Chondrocyte (in vitro differentiated cells): Measurements from ENCODE around the gene RSPO4. TPM values are rescaled to one million over a fixed set of nuclear protein-coding genes. Genes with fewer than 3 reads are reported as not detected.
A peak's percentile ranks its signal among the peaks of the same experiment; 100 is the strongest.

Experiments
- DNase-seq: peaks from one replicate; pipeline ENCODE4 v3.0.0; 2021; ENCODE audit warnings: mixed read lengths, low spot score
- H3K27ac Mint-ChIP-seq: one replicate; pipeline ENCODE4 v1.8.0; 2021; ENCODE audit warnings: mild to moderate bottlenecking, moderate library complexity, mixed read lengths; ENCODE audit not compliant: unreplicated experiment
- H3K27me3 Mint-ChIP-seq: 2 replicates; pipeline ENCODE4 v1.8.0; 2021; ENCODE audit warnings: low read depth, mixed read lengths
- H3K36me3 Mint-ChIP-seq: 2 replicates; pipeline ENCODE4 v1.8.0; 2021; ENCODE audit warnings: low read depth, mixed read lengths
- H3K4me1 Mint-ChIP-seq: 2 replicates; pipeline ENCODE4 v1.8.0; 2021; ENCODE audit warnings: low read depth, mild to moderate bottlenecking, mixed read lengths
- H3K4me3 Mint-ChIP-seq: one replicate; pipeline ENCODE4 v1.8.0; 2021; ENCODE audit warnings: mild to moderate bottlenecking, moderate library complexity, mixed read lengths; ENCODE audit not compliant: unreplicated experiment
- H3K9me3 Mint-ChIP-seq: 2 replicates; pipeline ENCODE4 v1.8.0; 2021; ENCODE audit warnings: low read depth, mixed read lengths
- total RNA-seq: library from RNA; stranded (reverse); gene quantifications from 3 replicates; pipeline ENCODE4 v1.2.1, GENCODE V29; 2021
- TF ChIP-seq, protein P1 (sequence below): fragments of 200-600 bp; sonication (generic); IDR thresholded peaks from 2 replicates; pipeline ENCODE4 v1.5.0; 2021; ENCODE audit warnings: antibody characterized with exemption, mild to moderate bottlenecking, moderate library complexity

RSPO4 gene
- total RNA-seq, 1 donor from 2014 or later = not detected

DNA sequence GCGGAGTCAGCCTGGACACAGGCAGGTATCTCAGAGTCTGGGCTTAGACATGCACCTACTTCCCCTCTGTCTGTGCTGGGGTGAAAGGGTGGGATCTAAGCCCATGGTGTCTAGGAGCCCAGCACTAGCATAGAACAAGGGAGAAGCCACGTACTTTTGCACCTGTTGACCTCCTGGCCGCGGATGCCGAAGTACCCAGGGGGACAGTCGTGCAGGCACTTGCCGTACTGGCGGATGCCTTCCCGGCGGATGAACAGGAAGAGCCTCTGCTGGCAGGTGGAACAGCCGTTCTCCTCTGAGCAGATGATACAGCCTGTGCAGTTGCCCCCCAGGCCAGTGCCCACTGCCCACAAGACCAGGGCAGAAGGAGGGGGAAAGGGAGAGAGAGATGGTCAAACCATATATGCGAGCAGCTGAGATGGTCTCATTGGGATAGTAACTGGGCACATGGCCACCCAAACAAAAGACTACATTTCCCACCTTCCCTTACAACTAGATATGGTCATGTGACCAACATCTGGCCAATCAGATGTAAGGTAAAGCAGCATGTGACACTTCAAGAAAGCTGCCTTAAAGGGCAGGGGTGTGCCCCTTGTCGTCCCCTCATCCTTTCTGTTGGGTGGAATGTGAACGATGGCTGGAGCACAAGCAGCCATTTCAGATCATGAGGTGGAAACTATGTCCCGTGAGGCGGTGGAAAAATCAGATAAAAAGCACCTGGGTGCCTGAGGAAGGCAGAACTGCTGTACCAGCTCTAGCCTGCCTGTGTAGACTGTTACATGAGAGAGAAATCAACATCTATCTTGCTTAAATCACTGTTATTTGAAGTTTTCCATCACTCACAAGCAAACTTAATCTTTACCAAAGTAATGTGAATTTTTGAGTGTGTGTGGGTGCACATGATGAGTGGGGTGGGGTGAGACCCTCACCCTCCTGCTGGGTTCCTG, 34.0 kb downstream of the RSPO4 start:
- Mint-ChIP-seq H3K27ac (no peak overlapping the region), H3K36me3 (no peaks in the 10 kb centered on the region)
- peak; percentile 71 for DNase-seq

DNA sequence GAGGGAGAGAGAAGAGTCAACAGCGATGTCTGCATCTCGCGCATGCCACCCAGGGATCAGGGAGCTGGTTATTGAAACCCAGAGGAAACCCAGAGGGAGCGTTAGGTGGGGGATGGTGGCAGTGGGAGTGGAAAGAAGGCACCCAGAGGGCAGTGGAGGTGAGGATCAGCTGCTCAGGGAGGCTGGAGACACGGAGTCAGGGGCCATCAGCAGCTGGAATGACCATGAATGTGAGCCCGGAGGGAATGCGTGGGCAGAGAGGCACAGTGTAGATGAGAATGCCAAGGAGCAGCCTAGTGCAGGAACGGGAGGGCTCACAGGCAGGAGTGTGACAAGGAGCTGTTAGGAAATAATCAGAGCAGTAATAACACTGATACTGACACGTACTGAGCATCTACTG, 36.2 kb downstream of the RSPO4 start:
- TF ChIP-seq, protein P1, sequence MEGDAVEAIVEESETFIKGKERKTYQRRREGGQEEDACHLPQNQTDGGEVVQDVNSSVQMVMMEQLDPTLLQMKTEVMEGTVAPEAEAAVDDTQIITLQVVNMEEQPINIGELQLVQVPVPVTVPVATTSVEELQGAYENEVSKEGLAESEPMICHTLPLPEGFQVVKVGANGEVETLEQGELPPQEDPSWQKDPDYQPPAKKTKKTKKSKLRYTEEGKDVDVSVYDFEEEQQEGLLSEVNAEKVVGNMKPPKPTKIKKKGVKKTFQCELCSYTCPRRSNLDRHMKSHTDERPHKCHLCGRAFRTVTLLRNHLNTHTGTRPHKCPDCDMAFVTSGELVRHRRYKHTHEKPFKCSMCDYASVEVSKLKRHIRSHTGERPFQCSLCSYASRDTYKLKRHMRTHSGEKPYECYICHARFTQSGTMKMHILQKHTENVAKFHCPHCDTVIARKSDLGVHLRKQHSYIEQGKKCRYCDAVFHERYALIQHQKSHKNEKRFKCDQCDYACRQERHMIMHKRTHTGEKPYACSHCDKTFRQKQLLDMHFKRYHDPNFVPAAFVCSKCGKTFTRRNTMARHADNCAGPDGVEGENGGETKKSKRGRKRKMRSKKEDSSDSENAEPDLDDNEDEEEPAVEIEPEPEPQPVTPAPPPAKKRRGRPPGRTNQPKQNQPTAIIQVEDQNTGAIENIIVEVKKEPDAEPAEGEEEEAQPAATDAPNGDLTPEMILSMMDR = no peak

More for the DNA sequence above, 34.0 kb downstream of the RSPO4 start:
- Mint-ChIP-seq H3K4me3 (no peak overlapping the region), H3K27me3 (peaks cover 30% of the 10 kb centered on the region), H3K9me3 (no peaks in the 10 kb centered on the region), H3K4me1 (no peaks in the 10 kb centered on the region)
- TF ChIP-seq, protein P1 = no peak

DNA sequence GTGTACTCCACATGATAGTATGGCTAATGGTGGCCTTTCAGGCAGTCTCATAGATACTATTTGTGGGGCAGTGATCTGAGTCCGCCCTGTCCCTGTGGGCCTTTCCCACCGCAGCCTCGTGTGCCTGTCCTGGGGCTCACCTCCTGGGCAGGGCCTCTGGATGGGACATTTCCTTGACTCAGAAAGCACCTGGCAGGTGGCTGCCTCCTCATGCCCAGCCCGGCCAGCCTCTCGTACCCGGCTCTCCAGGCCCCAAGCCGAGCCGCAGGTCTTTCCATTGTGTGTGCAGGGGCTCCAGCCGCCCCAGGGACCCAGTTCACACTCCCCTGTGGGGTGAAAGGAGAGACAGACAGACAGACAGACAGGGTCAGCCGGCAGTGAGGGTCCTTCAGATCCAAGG, 38.3 kb downstream of the RSPO4 start:
- DNase-seq = no peak
- TF ChIP-seq, protein P1 = no peak
- H3K9me3 Mint-ChIP-seq = no peaks in the 10 kb centered on the region
- peaks cover 29% of the 10 kb centered on the region for H3K27me3 Mint-ChIP-seq
- H3K27ac Mint-ChIP-seq = no peak overlapping the region
- no peaks in the 10 kb centered on the region for H3K4me1 Mint-ChIP-seq
- H3K36me3 Mint-ChIP-seq = no peaks in the 10 kb centered on the region
- H3K4me3 Mint-ChIP-seq = no peak overlapping the region

More for the DNA sequence above, 36.2 kb downstream of the RSPO4 start:
- Mint-ChIP-seq H3K4me1 (no peaks in the 10 kb centered on the region), H3K9me3 (no peaks in the 10 kb centered on the region), H3K27me3 (peaks cover 34% of the 10 kb centered on the region), H3K4me3 (no peak overlapping the region), H3K27ac (no peak overlapping the region), H3K36me3 (no peaks in the 10 kb centered on the region)
- DNase-seq = no peak

DNA sequence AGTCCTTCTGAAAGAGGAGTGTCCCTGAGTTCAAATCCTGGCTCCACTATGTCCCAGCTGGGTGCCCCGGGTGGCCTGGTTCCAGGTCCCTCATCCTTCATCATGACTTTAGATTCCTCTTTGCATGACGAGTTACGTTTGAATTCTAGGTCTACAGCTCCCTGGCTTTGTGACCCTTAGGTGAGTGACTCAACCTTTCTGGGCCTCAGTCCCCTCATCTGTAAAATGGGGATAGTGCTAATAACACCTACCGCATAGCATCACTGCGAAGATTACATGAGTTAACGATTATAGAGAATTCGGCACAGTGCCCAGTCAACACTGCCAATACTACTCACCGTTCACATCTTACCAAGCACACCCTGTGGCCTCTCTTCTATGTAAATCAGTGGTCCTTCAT, 39.4 kb downstream of the RSPO4 start:
- DNase-seq = no peak
- TF ChIP-seq, protein P1 = no peak
- Mint-ChIP-seq H3K27me3 (peaks cover 36% of the 10 kb centered on the region), H3K4me3 (no peak overlapping the region), H3K9me3 (no peaks in the 10 kb centered on the region), H3K36me3 (no peaks in the 10 kb centered on the region), H3K27ac (no peak overlapping the region), H3K4me1 (no peaks in the 10 kb centered on the region)

DNA sequence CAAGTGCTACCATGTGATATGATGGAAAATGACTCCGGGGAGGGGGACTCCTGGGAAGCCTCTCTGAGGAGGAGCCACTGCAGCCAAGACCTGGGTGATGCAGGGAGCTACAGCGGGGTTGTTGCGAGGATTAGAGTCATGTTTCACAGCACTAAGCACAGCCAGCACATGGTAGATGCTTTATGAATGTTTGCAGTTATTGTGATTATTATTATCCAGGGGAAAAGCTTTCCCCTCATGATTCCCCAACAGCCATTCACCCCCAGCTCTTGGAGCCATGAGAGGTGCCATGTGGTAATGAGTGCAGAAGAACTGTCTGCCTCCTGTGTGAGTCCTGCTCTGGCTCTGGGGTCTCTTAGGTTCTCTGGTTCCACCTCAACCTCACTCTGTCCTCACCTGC, 39.9 kb downstream of the RSPO4 start:
- no peak overlapping the region for H3K4me3 Mint-ChIP-seq
- no peaks in the 10 kb centered on the region for H3K9me3 Mint-ChIP-seq
- DNase-seq = peak; percentile 4
- TF ChIP-seq, protein P1 = no peak
- H3K4me1 Mint-ChIP-seq = no peaks in the 10 kb centered on the region
- no peaks in the 10 kb centered on the region for H3K36me3 Mint-ChIP-seq
- H3K27ac Mint-ChIP-seq = no peak overlapping the region
- H3K27me3 Mint-ChIP-seq = peaks cover 38% of the 10 kb centered on the region
